ENCODE data around the gene STEAP1B.

GRCh38 chr7:22447762-22448161 is 52.2 kb downstream of the STEAP1B start:
- no peak for TF ChIP-seq TCF12 (IDR thresholded peaks at IDR 0.05; ENCODE audit: low read depth)
- no peak for TF ChIP-seq TEAD4 (IDR thresholded peaks at IDR 0.05)
- no peak for TF ChIP-seq FOXM1 (IDR thresholded peaks at IDR 0.05; ENCODE audit: borderline replicate concordance, low read depth)
- no peak for TF ChIP-seq TAF1 (IDR thresholded peaks at IDR 0.05; ENCODE audit: low read depth)
- TF ChIP-seq RAD21 (IDR thresholded peaks at IDR 0.05; ENCODE audit: low read depth) = no peak
- no peak for TF ChIP-seq CREB1 (IDR thresholded peaks at IDR 0.05; ENCODE audit: low read depth)
- no peak for TF ChIP-seq REST (IDR thresholded peaks at IDR 0.05; ENCODE audit: low read depth)
- TF ChIP-seq EP300 (IDR thresholded peaks at IDR 0.05; ENCODE audit: borderline replicate concordance) = no peak
- TF ChIP-seq NFIC (IDR thresholded peaks at IDR 0.05) = no peak
- no peak for TF ChIP-seq EGR1 (IDR thresholded peaks at IDR 0.05)
- no peak for TF ChIP-seq MAX (IDR thresholded peaks at IDR 0.05)

Measured in Ishikawa (cell line).